HG03520 (cell line): ENCODE results near the gene DSCAML1.

Experiments
- ATAC-seq: cut with Tn5 transposase; IDR thresholded peaks from one replicate; pipeline ENCODE4 v1.9.1; 2021; ENCODE audit warnings: mild to moderate bottlenecking, moderate library complexity; ENCODE audit not compliant: unreplicated experiment

The DSCAML1 gene

GRCh38 chr11:117481885-117482284 is 315.1 kb downstream of the DSCAML1 start:
- no peak for ATAC-seq

DNA sequence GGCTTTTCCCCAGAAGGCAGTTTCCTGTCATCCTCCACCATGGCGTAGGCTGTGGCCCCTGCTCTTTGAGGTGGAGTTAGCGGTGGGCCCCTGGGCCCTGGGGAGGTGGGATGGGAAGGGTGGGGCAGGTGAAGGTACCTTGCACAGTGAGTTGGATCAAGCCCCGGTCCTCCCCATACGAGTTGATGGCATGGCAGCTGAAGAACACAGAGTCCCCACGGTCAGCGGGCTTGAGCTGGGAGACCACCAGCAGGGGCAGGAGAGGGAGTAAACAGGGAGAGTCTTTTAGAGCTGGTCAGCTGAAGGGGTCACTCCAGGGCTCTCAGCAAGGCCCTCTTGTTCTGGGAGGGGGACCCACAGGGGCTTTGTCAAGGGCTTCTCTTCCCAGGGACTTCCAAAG is 316.0 kb downstream of the DSCAML1 start:
- ATAC-seq, result no peak

DNA sequence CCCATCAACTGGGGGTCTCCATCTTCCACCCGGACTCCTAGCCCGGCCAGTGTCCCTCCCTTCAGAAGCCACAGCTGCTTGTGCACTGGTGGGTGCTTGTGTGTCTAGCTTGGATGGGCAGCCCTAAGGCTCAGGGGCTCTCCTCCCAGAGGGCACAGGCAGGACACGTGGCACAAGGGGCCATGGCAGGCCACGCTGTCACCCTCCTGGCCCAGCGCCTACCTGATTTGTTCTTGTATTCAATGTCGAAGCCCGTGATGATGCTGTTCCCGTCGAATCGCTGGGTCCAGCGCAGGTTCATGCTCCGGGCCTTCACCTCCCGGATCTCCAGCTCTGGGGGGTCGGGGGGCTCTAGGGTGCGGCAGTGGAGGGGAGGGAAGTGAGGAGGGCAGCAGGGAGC is 316.8 kb downstream of the DSCAML1 start:
- ATAC-seq, result no peak

DNA sequence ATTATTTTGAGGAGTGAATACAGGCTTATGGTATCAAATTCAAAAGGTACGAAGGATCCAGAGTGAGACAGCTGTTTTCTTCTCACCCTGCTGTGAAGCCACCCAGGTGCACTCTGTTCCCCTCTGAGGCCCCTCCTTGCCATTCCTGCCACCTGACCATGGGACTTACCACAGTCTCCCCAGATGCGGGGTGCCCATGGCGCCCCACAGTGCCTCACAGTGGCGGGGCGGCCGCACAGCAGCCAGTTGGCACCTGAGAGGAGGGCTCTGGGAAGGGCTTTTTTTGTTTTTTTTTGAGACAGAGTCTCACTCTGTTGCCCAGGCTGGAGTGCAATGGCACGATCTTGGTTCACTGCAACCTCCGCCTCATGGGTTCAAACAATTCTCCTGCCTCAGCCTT is 317.6 kb downstream of the DSCAML1 start:
- no peak for ATAC-seq

DNA sequence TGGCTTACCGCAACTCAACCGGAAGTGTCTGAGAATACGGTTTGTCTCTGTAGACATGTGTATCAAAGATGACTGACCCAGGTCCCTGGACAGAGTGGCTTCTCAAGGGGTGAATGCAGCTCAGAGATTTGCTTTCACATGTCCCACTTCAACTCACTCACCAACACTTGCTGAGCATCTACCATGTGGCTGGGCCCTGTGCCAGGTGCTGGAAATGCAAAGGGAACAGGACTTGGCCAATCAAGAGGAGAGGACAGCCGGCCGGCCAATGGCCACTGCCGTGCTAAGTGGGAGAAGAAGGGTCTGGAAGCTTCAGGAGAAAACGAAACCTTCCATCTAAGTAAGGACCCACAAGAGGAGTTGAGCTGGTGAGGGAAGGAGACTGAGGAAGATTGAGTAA is 318.1 kb downstream of the DSCAML1 start:
- ATAC-seq, result no peak

GRCh38 chr11:117478126-117478860 is 318.7 kb downstream of the DSCAML1 start:
- ATAC-seq, result no peak

DNA sequence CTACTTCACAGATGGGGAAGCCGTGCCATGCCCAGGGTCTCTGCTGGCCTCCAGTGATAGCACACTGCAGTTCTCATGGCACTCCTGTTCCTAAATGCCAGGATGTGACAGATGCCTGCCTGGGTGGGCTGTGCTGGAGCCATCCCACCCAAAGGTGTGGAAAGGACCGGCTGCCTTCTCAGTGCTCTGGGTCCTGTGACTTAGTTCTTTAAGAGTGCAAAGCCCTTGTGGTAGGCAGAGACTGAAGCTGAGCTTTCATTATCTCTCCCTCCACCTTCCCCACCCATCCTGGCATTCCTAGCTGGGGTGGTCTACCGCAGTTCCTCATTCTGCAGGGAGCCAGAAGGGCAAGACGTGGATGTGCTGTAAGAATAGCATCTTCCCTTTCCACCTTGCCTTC is 319.3 kb downstream of the DSCAML1 start:
- no peak for ATAC-seq

DNA sequence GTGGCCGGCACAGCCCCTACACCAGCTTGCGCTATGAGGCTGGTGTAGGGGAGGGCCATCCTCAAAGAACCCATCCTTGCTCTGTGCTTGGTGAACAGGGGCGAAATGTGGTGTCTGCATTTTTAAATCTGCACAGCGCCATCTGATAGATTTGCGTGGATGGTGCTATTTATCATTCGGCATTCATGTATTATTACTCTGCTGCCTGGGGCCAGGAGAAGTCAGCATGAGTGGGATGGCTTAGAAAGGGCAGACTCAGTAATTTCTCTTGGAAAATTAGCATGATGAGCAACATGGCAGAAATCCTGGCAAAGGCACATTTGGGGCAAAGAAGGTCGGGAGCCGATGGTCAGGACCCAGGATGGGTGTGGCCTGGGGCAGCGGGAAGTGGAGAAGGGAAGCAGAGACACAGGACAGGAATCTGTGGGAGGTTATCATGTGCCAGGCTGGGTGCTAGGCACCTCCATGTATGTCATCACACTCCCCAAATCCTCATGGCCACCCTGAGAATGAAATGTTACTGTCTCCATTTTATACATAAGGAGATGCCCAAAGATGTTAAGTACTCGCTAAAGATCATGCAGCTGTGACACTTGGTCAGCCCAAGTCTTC is 320.4 kb downstream of the DSCAML1 start:
- no peak for ATAC-seq

DNA sequence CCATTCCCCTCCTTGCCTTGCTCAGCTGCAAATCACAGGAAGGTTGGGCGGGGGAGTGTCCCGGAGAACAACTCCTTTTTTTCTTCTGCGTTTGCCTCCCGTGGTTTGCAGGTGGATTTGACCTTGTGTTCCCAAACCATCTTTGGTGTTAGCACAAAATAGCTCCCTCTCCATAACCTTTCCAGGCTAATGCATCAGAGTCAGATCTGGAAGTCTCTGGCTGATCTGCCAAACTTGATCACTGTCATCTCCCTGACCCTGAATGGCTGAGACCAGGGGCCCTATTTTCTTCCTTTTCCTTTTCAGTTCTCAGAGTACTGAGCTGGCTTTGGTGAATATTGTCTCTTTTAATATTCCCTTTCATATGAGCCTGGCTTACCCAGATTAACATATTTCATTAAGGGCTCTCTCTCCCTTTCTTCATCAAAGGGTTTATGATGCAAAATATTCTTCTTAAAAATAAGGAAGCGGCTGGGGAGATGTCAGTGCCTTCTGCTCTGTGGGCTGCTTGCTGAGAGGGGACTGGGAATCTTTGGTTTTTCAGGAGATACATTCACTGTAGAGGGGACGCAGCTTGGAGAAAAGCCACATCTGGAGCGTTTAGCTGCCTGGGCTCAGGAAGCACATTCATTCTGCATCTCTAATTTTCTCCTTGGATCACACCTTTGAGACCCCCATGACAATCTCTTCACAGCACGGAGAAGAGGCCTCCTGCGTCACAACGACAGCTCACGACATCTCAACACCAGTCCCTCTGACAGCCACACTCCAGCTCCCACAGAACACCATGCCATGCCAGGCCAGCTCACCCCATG is 321.1 kb downstream of the DSCAML1 start:
- ATAC-seq, result no peak

GRCh38 chr11:117473481-117474091 is 323.4 kb downstream of the DSCAML1 start:
- ATAC-seq, result no peak

- no peak for ATAC-seq
Observed at GRCh38 chr11:117471776-117472175, 325.2 kb downstream of the DSCAML1 start.

DNA sequence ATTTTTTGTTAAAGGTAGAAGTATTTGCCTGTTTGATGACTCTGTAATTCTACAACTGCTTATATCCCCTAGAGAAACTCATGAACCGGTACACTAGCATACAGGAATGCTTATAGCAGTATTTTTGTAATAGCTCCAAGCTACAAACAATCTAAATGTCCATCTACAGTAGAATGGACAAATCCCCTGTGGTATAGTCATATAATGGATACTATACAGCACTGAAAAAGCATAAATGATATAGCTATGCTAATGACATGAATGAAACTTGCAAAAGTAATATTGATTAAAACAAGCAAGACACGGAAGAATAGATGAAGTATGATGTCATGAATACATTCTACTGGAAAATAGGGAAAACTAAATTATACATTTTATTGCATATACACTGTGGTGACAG is 326.4 kb downstream of the DSCAML1 start:
- no peak for ATAC-seq

DNA sequence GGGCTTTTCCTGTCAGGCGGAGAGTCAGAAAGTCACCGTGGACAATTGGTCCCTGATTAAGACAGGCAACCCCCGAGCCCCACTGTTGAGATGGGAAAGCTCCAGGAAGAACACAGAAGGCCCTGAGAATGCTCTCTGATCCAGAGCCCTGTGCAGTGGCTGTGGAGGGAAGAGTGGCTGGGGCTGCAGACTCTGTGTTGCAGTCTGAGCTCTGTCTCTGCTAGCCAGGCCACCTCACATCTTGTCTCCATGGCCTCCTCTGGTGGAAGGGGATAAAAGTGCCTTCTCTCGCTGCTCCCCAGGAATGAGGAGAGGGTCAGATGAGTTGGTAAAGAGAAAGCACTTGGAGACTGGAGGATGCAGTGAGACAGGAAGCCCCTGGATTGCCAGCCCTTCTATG is 328.1 kb downstream of the DSCAML1 start:
- no peak for ATAC-seq

DNA sequence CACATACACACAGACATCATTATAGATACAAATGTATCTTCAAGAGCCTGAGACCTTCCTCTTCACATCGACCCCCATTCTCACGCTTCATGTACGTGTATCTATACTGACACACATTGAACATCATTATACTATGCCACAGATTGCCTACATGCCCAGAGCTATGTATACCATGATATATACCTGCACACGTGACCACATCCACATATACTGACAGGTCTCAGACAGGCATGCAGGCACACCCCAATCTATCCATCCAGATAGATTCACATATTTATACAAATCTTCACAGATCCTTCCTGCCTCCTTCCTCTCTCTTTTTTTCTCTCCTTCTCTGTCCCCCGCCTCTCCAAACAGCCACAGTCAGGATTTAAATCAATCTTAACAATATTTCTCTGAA is 329.2 kb downstream of the DSCAML1 start:
- ATAC-seq, result no peak

DNA sequence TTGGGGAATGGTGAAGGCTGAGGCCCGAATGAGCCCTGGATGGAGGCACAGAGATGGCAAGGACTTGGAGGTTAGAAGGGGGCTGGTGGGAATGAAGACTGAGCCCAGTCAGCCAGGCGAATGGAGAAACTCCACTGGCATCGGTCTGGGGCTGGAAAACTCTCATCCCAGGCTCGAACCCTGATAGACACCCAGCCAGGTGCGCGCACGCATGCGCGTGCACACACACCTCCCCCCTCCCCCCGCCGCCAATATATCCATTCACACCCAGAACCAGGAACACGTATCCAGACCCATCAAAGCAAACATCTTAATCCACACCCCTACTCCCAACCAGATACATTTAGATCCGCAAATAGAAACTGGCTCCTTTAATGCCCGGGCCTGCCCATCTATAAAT is 330.1 kb downstream of the DSCAML1 start:
- no peak for ATAC-seq

DNA sequence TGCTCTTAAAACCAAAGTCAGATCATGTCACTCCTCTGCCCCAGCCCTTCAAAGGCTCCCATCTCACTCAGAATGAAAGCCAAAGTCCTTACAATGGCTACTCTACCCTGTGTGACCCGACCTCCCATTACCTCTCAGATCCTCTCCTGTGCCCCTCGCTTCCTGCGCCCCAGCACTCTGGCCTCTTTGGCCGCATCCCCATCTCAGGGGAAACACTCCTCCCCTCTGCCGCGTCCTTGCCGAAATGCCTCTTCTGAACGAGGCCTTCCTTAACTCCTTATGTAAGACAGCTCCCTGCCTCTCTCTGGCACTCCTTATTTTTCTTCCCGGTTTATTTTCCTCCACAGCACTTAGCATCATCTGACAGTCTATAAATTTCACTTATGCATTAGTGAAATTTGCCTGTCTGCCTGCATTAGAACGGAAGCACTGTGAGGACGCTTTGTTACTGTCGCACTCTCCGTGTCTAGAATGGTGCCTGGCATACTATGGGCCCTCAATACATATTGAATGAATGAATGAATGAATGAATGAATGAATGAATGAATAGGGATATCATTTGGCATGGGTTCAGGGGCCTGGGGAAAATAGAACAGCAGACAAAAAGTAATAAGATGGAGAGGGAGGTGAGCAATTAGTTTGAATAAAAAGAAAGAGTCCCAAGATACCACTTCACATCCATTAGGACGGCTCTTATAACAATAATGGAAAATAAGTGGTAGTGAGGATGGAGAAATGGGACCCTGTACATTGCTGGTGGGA is 331.6 kb downstream of the DSCAML1 start:
- ATAC-seq, result no peak

DNA sequence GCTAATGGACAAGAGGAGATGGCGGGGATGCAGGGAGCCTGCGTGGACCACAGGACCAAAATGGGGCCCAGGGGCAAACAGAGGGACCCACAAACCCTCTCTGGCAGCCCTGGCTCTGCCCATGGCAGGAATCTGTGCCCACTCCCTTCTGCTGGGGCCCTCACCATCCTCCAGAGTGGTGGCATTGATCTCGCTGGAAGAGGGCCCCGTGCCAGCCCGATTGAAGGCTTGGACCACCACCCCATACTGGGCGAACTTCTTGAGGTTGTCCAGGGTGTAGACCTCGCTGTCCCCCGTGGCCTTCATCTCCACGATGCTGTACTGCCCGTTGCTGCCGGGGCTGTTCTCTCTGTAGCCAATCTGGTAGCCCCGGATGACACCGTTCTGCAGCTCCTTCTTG is 332.2 kb downstream of the DSCAML1 start:
- no peak for ATAC-seq

DNA sequence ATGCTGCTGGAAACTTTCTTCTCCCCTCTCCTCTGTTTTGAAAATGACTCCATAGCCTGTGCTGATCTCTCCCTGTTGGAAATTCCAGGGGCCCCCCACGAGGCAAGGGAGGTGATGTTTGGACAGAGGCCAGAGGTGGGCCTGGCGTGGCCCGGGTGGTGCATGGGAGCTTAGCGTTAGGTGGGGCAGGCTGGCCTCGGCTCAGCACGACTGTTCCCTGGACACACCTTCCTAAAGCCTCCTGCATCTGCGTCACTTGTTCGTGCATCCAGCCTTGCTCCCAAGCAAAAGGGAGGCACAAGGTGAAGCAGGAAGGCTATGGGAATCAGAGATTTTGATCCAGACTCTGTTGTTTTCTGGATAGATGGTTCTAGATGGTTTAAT is 334.2 kb downstream of the DSCAML1 start:
- no peak for ATAC-seq

GRCh38 chr11:117462183-117462863 is 334.7 kb downstream of the DSCAML1 start:
- ATAC-seq, result no peak
